HG02943 (cell line): ENCODE data around the gene ALOXE3.

Experiments used
- ATAC-seq: cut with Tn5 transposase; IDR thresholded peaks from one replicate; pipeline ENCODE4 v1.9.1; 2021; ENCODE audit warnings: mild to moderate bottlenecking, low read depth, moderate library complexity; ENCODE audit not compliant: unreplicated experiment

The ALOXE3 gene

DNA sequence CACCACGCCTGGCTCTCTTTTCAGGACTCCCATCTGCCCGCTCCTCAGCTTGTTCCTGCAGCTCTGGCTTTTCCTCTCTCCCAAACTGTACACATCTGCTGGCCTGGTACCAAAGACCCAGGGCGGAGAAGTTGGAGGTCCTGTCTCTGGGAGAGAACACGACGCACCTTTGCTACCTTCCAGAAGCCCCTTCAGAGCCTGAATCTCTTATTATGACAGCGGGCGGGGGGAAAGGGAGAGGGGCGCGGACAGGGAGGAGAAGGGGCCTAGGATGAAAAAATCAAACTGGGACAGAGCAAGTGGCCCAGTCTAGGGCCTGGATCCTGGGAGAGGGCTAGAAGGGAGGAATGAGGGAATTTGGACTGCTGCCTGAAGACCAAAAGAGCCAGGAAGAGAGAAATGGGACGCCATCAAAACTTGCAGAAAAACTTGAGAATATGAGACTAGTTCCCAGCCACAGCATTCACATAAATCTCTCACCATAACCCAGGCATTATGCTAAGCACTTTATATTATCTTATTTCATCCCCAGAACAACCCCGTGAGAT, 36.4 kb upstream of the ALOXE3 start:
- ATAC-seq: no peak

DNA sequence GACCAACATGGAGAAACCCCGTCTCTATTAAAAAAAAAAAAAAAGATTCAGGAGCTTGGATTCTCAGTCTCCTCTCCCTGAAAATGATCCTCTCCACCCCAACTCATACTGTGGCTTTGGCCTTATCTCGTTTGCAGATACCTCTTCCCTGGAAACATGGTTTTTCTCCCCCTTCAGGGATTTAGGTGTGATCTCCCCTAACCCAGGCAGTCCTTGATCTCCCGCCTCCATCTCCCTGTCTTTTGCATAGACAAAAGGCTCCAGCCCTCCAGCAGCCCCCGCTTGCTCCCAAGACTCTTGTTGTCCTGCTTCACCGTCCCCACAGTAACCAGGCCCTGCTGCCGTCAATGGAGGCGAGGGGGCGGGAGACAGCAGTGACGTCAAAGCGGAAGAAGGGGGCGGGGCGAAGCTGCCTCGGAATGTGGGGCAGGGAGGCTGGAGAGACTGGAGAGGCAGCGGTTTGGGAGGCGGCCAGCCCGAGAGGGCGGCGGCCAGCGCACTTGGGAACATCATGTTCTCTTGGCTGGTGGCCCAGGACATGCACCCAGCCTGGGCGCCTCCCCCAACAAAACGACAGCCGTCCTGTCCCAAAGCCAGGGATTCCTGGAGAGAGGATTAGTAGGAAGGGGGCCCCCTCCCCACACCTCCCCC, 35.8 kb upstream of the ALOXE3 start:
- ATAC-seq: no peak

DNA sequence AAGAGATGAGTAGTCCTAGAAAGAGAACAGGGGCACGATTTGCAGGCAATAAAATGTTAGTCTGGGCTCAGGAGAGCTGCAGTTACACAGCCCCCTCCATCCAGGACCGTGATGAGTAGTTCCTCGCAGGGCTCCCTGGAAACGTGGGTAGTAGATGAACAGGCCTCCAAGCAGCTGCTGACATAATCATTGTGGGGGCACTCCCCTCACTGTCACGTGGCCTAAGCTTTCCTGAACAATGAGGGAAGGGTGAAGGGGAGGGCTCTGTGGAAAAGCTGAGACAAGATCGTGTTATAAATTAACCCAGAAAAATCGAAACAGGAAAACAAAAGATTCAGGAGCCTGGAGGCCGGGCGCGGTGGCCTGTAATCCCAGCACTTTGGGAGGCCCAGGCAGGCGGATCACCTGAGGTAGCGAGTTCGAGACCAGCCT, 35.2 kb upstream of the ALOXE3 start:
- ATAC-seq: no peak

DNA sequence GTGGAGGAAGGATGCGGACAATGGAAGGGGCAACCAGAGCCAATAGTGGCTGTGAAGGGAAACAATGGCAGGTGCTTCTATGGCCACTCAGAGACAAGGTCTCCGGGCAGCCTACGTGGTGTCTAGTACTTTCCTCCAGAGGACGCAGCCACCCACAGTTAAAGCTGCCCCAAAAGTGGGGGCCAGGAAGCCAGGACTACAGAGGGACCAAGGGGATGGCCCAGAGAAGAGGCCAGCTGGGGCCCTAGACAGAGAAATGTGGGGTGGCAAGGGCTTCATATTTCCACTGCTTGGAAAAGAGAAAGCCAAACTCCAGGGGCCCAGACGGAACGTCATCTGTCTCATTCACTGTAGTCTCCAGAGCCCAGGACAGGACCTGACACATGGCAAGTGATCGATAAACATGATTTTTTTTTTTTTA, 34.7 kb upstream of the ALOXE3 start:
- no peak for ATAC-seq

DNA sequence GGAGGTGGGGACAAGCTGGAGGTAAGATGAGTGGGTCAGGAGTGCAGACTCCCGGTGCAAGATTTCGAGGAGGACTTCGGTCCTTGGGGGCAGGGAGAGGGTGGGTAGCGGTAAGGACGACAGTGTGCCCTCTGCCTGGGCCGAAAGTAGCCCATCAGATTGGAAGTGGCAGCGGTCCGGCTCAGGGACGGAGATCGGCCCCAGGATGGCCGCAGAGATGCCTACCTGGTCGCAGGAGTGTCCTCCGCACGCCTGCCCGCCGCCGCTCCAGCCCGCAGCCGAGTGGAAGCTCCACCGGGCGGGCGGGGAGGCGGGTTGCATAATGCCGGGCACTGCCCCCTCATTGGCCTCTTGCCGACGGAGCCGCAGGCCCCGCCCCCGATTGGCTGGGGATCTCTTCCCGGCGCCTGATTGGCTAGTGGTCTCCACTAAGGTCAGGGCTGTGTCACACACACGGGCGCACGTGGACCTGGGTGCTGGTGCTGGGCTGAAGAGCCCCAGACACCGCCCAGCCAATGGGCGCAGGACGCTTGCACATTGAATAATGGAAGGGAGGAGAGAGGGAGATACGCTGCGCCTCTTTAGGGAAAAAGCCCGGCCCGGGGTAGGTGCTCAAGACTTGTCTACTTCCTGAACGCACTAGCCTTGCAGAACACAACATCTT, 33.9 kb upstream of the ALOXE3 start, which contains the start of gene PER1:
PER1 (minus strand) TSS at position 293 of the 664 bp plus-strand sequence. CDS start 1,698 bp downstream, outside the sequence.
- no peak for ATAC-seq

DNA sequence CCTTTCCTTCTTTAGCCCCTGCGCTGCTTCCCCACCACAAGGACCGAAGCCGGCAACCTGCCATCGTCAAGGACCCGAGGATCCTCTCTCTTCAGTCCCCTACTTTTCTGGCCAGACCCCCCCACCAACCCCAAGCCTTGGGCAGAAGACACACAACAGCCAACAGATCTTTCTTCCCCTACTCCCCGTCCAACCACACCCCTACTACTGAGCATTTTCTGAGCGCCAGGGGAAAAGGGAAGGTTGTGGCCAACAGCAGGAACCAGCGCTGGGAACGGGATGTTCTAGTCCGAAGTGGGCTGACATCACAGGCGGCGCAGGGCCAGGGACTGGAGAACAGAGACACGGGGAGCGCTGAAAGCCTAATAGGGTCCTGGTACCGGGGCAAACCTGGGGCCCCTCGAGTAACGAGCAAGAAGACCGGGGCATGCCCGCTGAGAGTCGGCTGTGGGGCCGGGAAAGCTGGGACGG, 33.4 kb upstream of the ALOXE3 start:
- ATAC-seq: no peak

DNA sequence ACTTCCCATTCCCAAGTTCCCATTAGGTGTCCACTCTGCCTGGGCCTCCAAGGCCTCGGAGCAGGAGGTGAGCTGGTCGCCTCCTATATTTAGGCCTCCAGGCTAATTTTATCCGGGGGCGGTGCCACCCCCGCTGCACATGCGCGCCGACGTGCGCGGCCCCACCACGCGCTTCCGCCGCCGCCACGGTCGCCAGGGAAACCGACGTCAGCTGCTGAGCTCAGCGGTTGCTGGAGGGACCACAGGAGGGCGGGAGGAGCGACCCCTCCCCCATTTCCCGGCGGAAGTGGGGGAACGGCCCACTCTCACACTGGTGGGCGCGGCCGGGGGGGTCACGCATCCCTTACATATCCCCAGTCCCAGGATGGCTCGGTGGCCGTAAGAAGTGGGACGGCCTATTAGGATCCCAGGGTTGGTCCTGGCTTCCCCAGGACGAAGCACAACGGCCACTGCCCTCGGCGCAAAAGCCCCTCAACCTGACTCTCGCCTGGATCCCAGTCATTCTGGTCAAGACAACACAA, 32.9 kb upstream of the ALOXE3 start:
- ATAC-seq: no peak

DNA sequence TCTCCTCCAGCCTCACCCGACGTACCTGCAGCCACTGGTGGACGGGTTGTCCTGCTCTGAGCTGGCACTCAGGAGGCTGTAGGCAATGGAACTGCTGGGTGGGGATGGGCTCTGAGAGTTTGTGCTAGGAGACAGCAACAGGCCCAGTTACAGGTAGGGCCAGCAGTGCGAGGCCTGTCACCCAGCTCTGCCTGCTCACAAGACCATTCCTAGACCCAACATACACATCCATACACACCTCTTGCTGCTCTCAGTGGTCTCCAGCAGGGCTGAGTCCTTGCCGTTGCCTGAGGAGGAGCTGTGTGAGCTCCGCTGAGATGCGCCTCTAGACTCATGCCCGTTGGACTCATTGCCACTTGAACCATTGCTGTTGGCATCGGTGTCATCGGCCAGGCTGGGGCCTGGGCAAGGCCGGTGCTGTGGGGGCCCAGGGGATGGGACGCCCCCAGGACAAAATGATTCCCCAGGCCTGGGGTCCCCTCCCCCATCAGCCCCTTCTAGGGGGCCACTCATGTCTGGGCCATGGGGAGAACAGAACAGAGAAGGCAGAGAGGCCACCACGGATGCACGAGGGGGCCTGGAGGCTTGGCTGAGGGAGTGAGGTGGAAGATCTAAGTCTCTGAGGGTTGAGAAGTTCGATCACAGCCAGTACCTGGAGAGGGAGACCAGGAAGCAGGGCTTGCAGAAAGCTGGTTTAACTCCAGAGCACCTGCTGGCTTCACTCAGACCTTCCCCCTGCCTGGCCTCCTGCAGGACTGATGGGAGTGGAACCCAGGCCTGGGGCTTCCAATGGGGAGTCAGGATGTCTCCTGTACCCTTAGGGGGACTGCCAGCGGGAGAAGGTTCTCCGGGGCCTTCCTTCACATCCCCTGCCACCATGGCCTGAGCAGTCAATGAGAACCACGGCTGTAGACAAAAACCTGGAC, 32.1 kb upstream of the ALOXE3 start:
- no peak for ATAC-seq

DNA sequence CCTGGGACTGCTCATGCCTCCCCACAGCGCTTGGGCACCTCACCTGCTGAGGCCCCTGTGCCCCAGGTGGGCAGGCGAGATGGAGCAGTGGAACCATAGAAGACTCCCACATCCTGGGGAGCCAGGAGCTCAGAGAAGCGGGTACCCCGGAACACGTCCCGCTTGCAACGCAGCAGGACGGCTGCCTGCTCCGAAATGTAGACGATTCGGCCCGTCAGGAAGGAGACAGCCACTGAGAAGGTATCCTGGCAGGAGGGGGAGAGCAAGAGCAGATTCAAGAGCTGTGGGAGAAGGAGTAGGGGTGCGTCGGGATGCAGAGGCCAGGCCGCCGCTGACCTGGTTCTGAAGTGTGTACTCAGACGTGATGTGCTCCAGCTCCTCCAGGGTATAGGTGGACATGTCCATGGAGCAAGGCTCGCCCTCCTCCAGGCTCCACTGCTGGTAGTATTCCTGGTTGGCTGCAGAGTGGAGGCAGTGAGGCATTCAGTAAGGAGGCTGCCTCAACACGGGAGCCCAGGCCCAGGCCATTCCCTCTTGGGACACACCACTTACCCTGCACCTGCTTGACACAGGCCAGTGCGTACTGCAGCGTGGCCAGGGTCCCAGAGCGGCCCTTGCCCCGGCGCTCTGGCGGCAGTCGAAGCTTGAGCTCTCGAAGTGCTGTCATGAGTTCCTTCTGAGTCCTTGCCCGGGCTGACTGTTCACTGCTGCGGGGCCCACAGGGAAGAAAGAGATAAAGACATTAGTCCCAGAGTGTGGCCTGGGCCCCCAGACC, 31.3 kb upstream of the ALOXE3 start:
- no peak for ATAC-seq

DNA sequence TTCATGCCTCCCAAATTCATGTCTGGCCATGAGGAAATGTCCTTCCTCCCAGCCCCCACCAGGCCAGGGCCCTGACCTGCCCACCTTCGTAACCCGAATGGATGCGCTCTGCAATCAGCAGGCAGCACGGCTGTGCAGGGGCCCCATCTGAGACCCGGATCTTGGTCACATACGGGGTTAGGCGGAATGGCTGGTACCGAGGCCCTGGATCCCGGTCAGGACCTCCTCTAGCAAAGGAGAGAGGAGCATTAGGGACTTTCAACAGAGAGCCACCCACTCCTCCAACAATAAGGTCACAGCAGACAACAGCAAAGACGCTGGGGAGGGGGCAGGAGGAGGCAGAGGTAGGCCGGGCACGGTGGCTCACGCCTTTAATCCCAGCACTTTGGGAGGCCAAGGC, 30.2 kb upstream of the ALOXE3 start:
- no peak for ATAC-seq

DNA sequence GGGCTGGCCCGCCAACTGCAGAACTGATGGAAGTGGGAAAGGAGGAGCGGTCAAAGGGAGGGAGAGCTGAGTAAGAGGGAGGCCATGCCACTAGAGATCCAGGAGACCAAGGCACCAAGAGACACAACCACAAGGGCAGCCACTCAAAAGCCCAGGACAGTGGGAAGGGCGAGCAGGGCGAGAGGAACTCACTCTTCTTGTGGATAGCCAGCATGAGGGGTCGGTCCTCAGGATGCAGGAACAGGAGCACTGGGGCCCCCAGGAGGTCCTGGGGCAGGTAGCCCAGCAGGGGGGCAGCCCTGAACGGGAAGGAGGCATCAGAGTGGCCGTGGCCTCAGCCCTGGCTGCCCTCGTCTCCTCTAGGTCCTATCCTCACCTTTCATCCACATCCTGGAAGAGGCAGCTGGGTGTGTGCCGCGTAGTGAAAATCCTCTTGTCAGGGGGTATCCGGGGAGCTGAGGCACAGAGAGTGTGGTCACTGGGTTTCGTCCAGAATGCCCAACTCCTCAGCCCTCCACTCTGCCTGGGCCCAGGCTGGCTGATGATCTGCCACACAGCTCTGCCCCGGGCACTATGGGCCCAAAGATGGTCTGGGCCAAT, 29.6 kb upstream of the ALOXE3 start:
- ATAC-seq: no peak

DNA sequence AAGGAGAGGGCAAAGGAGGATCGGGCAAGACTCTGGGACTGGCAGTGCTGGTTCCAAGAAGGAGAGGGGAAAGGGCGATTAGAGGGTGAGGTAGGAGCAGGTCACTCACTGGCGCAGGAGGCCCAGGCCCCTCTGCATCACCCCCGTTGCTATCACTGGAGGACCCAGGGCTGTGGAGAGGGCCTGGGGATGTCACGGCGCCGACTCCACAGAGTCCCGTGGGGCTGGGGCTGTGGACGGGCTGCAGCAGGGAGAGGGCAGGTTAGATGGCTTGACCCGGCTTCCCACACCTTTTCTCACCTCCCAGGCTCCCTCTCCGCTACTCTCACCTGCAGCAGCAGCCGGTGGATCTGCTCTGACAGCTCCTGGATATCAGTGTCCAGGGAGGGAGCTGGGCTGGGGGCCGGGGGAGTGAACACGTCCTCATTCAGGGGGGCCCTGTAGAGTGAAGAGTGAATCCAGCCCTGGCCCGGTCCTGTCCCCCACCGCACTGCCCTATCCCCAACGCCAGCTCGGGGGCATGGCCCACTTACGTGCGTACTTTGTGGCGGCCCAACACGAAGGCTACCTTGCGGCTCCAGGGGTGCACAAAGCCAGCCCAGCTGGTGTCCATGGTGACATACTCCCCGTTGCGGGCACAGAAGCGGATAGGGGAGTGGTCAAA, 29.0 kb upstream of the ALOXE3 start:
- ATAC-seq: no peak

DNA sequence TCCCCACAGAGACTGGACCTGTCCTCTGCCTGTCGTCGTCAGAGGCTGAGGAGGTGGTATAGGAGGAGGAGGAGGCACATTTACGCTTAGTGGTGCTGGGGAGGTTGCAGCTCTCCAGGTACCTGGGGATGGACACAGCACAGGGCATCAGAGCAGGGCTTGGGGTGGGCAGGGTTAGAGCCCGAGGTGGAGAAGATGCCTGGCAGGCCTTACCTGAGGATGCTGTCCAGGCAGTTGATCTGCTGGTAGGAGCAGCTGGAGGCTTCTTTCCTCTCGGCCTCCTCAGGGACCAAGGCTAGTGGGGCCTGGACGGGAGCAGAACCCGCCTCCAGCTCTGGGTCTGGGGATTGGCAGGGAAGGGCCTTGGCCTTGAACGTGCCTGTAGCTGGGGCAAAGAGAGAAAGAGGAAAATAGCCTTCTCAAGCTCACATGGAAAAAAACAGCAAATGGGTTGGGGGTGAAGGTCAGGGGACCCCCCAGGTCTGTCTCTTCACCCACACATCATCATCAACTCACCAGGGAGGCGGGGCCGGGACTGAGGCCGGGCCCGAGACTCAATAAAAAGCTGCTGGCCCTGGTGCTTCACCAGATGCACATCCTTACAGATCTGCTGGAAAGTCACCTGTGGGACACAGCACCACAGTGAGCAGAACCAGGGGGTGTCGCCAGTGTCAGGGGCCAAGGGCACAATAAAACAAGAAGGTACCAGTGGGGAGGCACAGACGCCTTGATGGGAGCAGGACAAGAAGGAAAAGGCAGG, 28.2 kb upstream of the ALOXE3 start:
- no peak for ATAC-seq

DNA sequence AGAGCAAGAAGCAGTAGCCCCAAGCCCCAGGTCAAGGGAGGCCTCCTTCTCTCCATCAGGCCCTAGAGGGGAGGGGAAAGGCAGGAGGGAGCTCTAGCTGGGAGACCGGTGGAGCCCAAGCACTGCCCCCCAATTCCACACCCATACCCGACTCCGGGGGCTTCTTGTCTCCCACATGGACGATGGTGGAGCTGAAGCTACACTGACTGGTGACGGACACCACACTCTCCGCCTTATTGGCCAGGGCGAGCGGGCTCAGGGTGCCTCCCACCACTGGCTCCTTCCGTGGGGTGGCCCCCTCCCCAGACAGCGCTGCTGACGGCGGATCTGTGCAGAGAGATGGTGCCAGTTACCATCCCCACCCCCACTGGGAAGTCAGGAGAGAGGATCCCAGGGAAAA, 27.5 kb upstream of the ALOXE3 start:
- ATAC-seq: no peak

DNA sequence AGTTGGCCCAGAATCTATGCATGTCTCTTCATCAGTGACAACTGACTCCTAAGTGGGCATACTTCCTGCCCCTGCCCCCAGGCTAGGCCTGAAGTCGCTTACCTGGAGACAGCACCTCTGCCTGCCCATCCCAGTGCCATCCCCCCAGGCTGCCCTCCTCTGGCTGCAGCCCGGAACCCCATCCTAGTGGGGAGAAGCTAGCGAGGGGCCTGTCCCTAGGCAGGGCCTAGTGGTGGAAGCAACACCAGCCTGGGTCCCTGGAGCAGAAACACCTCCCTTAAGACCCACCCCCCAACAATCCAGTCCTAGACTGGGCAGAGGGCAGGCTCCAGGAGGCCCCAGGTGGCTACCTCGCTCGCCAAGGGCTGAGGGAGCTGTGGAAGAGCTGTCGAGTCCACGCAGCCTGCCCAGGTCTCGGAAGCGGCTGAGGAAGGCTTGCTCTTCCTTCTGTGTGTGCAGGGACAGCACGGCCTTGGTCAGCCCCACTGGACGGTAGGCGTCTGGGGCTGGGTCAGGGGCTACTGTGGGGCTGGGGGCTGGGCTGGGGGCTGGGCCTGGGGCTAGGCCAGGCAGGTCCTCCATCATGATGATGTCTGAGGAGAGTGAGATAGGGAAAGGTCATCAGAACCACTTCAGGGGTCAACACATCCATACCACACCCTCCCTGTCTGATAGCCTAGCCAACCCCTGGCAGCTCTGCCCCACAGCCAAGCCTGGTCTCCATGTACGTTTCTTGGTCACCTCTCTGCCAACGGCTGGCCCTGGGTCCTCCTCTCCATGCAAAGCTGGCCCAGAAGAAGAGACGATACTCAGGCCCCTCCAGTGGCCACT, 26.3 kb upstream of the ALOXE3 start:
- no peak for ATAC-seq

DNA sequence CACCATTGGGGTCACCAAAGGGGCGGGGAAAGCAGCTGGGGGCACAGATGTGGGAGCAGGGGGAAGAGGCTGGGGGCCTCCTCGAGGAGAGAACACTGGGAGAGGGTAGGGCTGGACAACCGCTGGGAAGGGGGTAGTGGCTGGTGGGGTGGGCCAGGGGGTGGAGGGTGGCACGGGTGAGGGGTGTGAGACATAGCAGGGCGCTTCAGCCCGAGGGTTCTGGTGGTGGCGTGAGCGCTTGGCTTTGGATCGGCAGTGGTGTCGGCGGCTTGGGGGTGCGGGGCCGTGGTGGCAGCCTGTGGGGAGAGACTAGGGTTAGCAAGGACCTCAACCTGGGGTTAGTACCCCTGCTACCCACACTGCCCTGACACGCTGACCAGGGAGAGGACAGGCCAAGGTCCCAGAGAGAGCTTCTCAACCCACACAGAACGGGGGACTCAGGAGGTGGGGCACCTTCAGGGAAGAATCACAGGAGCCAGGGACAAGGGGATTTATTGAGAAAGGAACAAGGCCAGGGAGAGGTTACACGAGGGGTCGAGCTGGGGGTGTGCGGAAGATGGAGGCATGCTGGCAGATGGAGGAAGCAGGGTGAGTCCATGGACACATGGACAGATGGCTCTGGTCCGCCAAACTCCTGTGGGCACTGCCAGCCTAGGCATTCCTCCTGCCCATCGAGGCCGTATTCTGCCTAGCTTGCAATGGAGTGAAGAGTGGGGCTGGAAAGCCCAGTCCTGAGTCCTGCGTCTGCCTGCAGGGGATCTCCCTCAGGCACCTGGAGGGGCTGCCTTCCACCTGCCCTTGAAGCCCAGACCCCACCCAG, 25.5 kb upstream of the ALOXE3 start:
- ATAC-seq: no peak
